HL-60 (cell line): ENCODE results near the gene MAD2L1.

Source experiments
- CTCF ChIP-seq: IDR thresholded peaks from one replicate; pipeline ENCODE4 v1.5.1; 2011; ENCODE audit warnings: low read length, control low read depth, inconsistent platforms; ENCODE audit not compliant: insufficient read depth
- GABPA ChIP-seq: IDR thresholded peaks from 2 replicates; pipeline ENCODE4 v1.6.1; 2012; ENCODE audit warnings: low read depth
- POLR2AphosphoS5 ChIP-seq: IDR thresholded peaks from 2 replicates; pipeline ENCODE4 v1.6.1; 2012; ENCODE audit warnings: low read depth
- REST ChIP-seq: IDR thresholded peaks from 2 replicates; pipeline ENCODE4 v1.6.1; 2012; ENCODE audit warnings: low read depth; ENCODE audit not compliant: insufficient replicate concordance

GRCh38 chr4:120055795-120056194 is 10.9 kb downstream of the MAD2L1 start:
- TF ChIP-seq CTCF (no peak), GABPA (no peak), POLR2AphosphoS5 (no peak), REST (no peak)
